HG02759 (cell line): Measurements from ENCODE around the gene RIMS4.

Source experiments
- ATAC-seq: cut with Tn5 transposase; IDR thresholded peaks from one replicate; pipeline ENCODE4 v1.9.1; 2021; ENCODE audit warnings: mild to moderate bottlenecking, moderate library complexity; ENCODE audit not compliant: unreplicated experiment

RIMS4 gene

GRCh38 chr20:44796758-44797457 is 13.4 kb downstream of the RIMS4 start:
- no peak for ATAC-seq

- no peak for ATAC-seq
Measured at GRCh38 chr20:44796311-44796710, 14.0 kb downstream of the RIMS4 start.

- ATAC-seq = no peak
Measured at GRCh38 chr20:44795836-44796235, 14.5 kb downstream of the RIMS4 start.

GRCh38 chr20:44792796-44793195 is 17.6 kb downstream of the RIMS4 start:
- ATAC-seq = no peak

GRCh38 chr20:44790638-44791393 is 19.5 kb downstream of the RIMS4 start:
- ATAC-seq = no peak

- no peak for ATAC-seq
Measured at GRCh38 chr20:44788706-44789456, 21.5 kb downstream of the RIMS4 start.

GRCh38 chr20:44787299-44787698 is 23.0 kb downstream of the RIMS4 start:
- ATAC-seq = no peak

GRCh38 chr20:44785768-44786167 is 24.6 kb downstream of the RIMS4 start:
- ATAC-seq = no peak

- ATAC-seq = no peak
Measured at GRCh38 chr20:44784688-44785087, 25.7 kb downstream of the RIMS4 start.

GRCh38 chr20:44781791-44782190 is 28.6 kb downstream of the RIMS4 start:
- ATAC-seq = no peak

- no peak for ATAC-seq
Measured at GRCh38 chr20:44781118-44781517, 29.2 kb downstream of the RIMS4 start.

GRCh38 chr20:44780226-44780625 is 30.1 kb downstream of the RIMS4 start:
- no peak for ATAC-seq

GRCh38 chr20:44776980-44777379 is 33.4 kb downstream of the RIMS4 start:
- ATAC-seq = no peak

GRCh38 chr20:44773070-44773829 is 37.1 kb downstream of the RIMS4 start:
- ATAC-seq = no peak

- ATAC-seq = no peak
Measured at GRCh38 chr20:44772636-44773035, 37.7 kb downstream of the RIMS4 start.

GRCh38 chr20:44771172-44771535 is 39.2 kb downstream of the RIMS4 start:
- no peak for ATAC-seq

GRCh38 chr20:44770484-44771171 is 39.7 kb downstream of the RIMS4 start:
- ATAC-seq = no peak

GRCh38 chr20:44769481-44769863 is 40.9 kb downstream of the RIMS4 start:
- no peak for ATAC-seq

GRCh38 chr20:44768854-44769480 is 41.4 kb downstream of the RIMS4 start:
- no peak for ATAC-seq

GRCh38 chr20:44768256-44768655 is 42.1 kb downstream of the RIMS4 start:
- no peak for ATAC-seq
